Measurements from ENCODE around the gene RASA3. TPM values are rescaled to one million over a fixed set of nuclear protein-coding genes. Genes with fewer than 3 reads are reported as not detected.

RASA3 gene
- total RNA-seq, 1 donor from 2014 or later, result 84.2 TPM

- intact Hi-C loops (cut with micrococcal nuclease), result no loop called here
These were observed 123.3 kb downstream of the RASA3 start for GRCh38 chr13:114008964-114009589.

DNA sequence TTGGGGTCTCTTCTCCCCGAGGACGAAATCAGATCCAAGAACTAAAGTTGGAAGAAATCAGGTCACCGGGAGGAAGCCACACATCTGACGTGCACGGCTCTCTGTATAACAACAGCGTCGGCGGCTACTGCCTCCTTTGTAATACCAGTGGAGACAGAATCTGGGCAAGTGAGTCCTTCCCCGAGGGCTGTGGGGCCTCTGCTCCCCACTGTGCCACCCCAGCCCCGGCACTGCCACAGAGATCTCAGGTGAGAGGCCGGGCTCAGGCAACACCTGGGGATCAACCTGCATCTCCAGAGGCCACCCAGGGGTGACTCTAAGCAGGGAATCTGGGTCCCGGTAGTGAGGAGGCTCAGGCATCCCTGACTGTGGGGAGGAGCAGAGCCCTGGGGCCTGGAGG is 124.9 kb downstream of the RASA3 start:
- intact Hi-C loops (cut with micrococcal nuclease), result no loop called here

GRCh38 chr13:114005206-114005724 is 127.2 kb downstream of the RASA3 start:
- intact Hi-C loops (cut with micrococcal nuclease), result no loop called here

- intact Hi-C loops (cut with micrococcal nuclease), result no loop called here
These were observed 127.8 kb downstream of the RASA3 start for GRCh38 chr13:114004420-114005205.

GRCh38 chr13:114002771-114003321 is 129.6 kb downstream of the RASA3 start:
- intact Hi-C loops (cut with micrococcal nuclease), result no loop called here

- intact Hi-C loops (cut with micrococcal nuclease), result no loop called here
These were observed 130.3 kb downstream of the RASA3 start for GRCh38 chr13:114002009-114002544.

DNA sequence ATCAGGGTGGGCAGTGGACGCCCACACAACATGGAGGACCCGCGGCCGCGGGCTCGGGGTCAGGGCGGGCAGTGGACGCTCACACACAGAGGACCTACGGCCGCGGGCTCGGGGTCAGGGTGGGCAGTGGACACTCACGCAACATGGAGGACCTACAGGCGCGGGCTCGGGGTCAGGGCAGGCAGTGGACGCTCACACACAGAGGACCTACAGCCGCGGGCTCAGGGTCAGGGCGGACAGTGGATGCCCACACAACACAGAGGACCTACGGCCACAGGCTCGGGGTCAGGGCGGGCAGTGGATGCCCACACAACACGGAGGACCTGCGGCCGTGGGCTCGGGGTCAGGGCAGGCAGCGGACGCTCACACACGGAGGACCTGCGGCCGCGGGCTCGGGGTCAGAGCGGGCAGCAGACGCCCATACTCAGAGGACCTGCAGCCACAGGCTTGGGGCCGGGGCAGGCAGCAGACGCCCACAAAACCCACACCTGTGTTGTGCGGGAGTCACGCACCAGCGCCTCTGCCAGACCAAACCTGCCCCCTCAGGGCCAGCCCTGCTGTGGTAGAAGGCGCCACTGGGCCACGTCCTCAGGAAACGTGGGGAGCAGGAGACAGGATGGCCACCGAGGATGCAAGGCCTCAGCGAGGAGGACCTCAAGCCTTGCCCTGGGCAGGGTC is 131.0 kb downstream of the RASA3 start:
- intact Hi-C loops (cut with micrococcal nuclease), result no loop called here

- intact Hi-C loops (cut with micrococcal nuclease), result no loop called here
These were observed 132.0 kb downstream of the RASA3 start for GRCh38 chr13:114000151-114001040.

- intact Hi-C loops (cut with micrococcal nuclease), result no loop called here
These were observed 132.9 kb downstream of the RASA3 start for GRCh38 chr13:113999618-113999910.

- intact Hi-C loops (cut with micrococcal nuclease), result no loop called here
These were observed 133.4 kb downstream of the RASA3 start for GRCh38 chr13:113998781-113999617.

DNA sequence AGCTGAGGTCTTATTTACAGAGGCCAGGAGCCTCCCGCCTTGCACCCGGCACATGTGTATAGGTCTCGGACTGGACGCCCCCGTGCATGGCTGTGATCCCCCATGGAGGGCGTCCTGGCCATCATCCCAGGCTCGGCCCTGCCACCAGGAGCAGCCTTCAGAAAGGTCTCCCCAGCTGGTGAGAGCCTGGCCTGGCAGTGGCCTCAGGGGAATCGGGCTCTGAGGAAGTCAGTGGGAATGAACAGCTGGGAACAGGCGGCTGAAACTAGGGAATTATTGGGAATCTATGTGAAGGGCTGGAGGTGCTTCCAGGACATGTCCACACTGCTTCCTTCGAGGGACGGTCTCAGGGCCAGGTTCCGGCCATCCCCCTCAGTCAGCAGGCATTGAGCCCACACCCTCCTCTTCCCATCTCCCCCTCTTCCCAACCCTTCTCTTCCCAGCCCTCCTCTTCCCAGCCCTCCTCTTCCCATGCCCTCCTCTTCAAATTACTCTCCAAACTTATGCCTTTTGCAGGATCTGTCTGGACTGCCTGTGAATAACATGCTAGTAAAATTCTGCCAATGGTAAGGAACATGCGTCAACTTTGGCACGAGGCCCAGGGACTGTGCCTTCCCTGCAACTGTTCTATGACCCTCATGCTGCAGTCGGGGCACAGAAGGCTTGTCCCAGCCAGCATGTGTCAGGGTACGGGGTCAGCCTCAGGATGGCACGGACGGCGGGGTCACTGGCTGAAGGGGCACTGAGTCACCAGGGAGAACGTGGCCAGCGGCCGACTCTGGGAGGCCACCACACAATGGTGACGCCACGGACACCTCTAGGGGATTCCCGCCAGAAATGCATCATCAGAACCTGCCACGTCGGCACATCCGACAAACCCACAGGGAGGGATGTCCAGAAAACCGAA is 134.3 kb downstream of the RASA3 start:
- intact Hi-C loops (cut with micrococcal nuclease), result no loop called here

DNA sequence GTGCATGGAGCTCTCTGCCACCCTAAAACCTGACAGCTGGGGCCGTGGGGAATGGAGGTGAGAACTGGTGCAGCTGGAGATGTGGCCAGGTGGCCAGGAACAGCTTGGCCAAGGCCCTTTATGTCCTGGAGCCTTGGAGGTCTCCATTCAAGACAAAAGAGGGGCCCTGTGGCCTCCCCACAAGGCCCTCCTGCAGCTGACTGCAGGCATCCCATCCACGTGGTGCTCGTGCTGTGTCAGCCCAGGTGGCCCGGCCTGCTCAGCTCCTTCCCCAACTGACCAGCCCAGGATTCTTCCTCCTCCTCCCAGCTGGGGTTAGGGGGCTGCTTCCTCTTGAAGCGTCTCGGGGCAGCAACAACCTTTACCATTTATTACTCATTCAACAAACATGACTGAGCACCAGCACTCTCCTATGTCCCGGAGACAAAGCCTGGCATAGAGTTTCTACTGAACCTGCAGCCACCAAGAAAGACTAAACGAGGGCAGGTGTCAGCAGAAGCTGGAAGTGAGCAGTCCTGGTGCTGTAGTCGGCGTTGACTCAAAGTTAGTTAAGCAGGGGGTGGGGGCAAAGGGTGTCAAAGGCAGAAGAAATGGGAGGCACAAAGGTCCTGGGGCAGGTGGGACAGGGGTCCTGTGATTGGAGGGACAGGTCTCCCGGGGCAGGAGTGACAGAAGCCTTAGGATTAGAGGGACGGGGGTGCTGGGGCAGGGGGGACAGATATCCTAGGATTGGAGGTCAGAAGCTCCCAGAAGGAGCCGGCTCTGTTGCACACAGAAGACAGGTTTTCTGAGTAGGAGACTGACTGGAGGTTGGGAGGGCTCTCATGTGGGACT is 135.3 kb downstream of the RASA3 start:
- intact Hi-C loops (cut with micrococcal nuclease), result no loop called here

DNA sequence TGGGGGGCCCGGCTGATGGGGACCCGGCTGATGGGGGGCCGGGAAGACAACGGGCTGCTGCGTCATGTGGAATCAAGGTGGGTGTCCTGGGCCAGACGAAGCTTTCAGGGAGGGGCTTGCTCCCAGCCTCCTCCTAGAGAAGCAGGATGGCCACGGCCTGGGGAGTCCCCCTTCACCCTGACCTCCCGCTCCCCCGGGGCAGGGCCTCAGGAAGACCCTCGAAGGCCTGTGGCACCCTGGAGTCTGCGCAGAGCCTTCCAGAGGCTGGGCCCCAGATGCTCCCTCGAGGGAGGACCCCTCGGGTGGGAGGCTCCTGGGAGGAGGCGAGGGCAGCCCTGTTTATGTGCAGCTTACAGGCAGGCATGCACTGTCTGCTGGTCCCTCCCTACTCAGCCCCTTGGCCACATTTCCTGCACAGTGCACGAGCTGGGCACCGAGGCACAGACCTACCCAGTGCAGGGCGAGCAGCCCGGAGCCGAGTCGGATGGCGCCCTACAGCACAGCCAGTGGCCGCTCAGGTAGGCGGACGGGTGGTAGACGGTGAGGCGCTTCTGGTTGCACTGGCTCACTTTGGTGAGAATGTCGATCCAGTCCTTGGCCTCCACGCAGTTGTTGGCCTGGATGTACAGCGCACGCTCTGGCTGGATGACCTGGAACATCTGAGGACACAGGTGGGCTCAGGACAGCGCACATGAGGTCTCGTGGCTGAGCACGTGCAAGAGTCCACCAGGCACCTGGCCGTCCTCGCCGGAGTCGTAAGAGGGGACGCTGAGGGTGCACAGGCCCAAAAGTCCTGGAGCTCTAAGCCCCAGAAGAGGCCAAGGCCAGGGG is 136.1 kb downstream of the RASA3 start:
- intact Hi-C loops (cut with micrococcal nuclease), result no loop called here

GRCh38 chr13:113995051-113995601 is 137.3 kb downstream of the RASA3 start:
- intact Hi-C loops (cut with micrococcal nuclease), result no loop called here

DNA sequence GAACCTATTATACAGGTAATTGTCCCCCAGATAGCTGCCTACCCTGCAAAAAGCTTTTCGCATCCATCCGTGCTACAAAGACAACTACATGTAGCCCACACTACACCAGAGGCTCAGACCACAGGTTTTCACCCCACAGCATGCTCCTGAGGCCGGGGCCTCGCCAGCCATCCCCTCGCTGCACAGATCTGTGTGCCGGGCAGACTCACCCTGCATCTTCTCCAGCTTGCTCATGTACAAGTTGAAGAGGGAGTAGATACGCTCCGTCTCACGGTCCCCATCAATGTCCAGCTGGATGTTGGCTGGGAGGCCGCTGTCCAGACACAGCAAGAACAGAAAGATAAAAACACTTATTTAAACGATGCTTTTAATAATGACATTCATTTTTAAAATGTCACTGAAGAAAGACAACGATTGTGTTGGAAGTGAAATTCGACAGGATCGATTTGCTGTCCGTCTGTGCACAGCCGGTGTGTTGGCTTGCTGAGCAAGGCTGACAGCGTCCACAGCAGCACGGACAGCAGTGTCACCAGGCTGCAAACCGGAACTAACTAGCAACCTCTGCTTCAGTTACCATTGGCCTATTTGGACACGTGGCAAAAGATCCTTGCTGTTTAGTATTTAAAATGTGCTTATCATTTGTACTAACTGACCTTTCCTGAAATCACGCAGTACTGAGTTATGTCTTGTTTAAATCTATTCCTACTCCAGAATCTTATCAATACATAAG is 140.0 kb downstream of the RASA3 start:
- intact Hi-C loops (cut with micrococcal nuclease), result no loop called here

DNA sequence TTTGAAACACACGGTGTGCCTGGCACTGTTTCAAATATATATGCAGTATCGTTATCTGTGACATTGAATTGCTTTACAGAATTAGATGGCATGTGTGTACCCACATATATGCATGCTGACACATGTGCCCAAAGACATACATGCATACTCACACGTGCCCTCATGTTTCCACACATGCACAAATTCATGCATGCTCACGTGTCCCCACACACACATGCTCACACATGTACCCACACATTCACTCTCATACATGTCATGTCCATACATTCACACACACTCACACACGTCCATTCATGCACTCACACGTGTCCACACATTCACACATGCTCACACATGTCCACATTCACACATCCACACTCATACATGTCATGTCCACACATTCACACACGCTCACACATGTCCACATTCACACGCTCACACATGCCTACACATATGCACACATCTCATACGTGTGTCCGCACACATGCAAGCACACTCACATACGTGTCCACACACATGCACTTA is 140.7 kb downstream of the RASA3 start:
- intact Hi-C loops (cut with micrococcal nuclease), result no loop called here

Data from T-helper 2 cell treated with Interferon-gamma antibody and Interleukin-4, amounts not matched to agents 100 ng/mL and 5 ng/mL, for 36 hours (primary cell).